WTC11 (cell line): ENCODE data around the gene DISP3. TPM values are rescaled to one million over a fixed set of nuclear protein-coding genes. Genes with fewer than 3 reads are reported as not detected.

Source experiments
- ATAC-seq: fragments of 200-7000 bp; cut with Tn5 transposase; 2 replicates; pipeline ENCODE4 v1.10.0; 2021; ENCODE audit warnings: mild to moderate bottlenecking, moderate library complexity
- CTCF ChIA-PET: fragments of 300-600 bp; sonication (Branson Sonifier 250); formaldehyde crosslinking; loops from one replicate; lab custom pipeline; 2021; ENCODE audit warnings: antibody characterized with exemption; lab: Charles Lee
- POLR2A ChIA-PET: fragments of 350-600 bp; sonication (Branson Sonifier 250); formaldehyde crosslinking; loops from one replicate; lab custom pipeline; 2021; ENCODE audit warnings: antibody characterized with exemption; lab: Charles Lee
- DNase-seq: peaks from one replicate; pipeline ENCODE4 v3.0.0; 2021; ENCODE audit warnings: low spot score
- H3K27ac Mint-ChIP-seq: 2 replicates; pipeline ENCODE4 v1.8.0; 2021; ENCODE audit warnings: mixed read lengths
- H3K27me3 Mint-ChIP-seq: 2 replicates; pipeline ENCODE4 v1.8.0; 2021; ENCODE audit warnings: low read depth, mild to moderate bottlenecking, moderate library complexity, mixed read lengths
- H3K36me3 Mint-ChIP-seq: 2 replicates; pipeline ENCODE4 v1.8.0; 2021; ENCODE audit warnings: mixed read lengths
- H3K4me1 Mint-ChIP-seq: 2 replicates; pipeline ENCODE4 v1.8.0; 2022; ENCODE audit warnings: mixed read lengths
- H3K4me3 Mint-ChIP-seq: 2 replicates; pipeline ENCODE4 v1.8.0; 2021; ENCODE audit warnings: mild to moderate bottlenecking, moderate library complexity, mixed read lengths
- H3K9me3 Mint-ChIP-seq: 2 replicates; pipeline ENCODE4 v1.8.0; 2021; ENCODE audit warnings: mixed read lengths
- ATF2 ChIP-seq: sonication (generic); formaldehyde crosslinking; IDR thresholded peaks from 2 replicates; pipeline ENCODE4 v1.8.1; 2022; ENCODE audit warnings: low read depth, missing genetic modification reagents, borderline replicate concordance
- CBFB ChIP-seq: sonication (generic); formaldehyde crosslinking; IDR thresholded peaks from 2 replicates; pipeline ENCODE4 v1.8.1; 2022; ENCODE audit warnings: mild to moderate bottlenecking, low read depth, missing genetic modification reagents
- ELF4 ChIP-seq: sonication (generic); formaldehyde crosslinking; IDR thresholded peaks from 2 replicates; pipeline ENCODE4 v1.8.1; 2022; ENCODE audit warnings: low read depth, mild to moderate bottlenecking, moderate library complexity, missing genetic modification reagents
- ESRRA ChIP-seq: sonication (generic); formaldehyde crosslinking; IDR thresholded peaks from 2 replicates; pipeline ENCODE4 v1.8.1; 2022; ENCODE audit warnings: mild to moderate bottlenecking, missing genetic modification reagents, borderline replicate concordance
- GRHL2 ChIP-seq: fragments of 250-450 bp; sonication (Bioruptor Pico); IDR thresholded peaks from 2 replicates; pipeline ENCODE4 v1.8.0; 2022; ENCODE audit warnings: mild to moderate bottlenecking, moderate library complexity; ENCODE audit not compliant: insufficient replicate concordance, severe bottlenecking
- HMGA2 ChIP-seq: fragments of 250-450 bp; sonication (Bioruptor Pico); IDR thresholded peaks from 2 replicates; pipeline ENCODE4 v1.4.0; 2021; ENCODE audit warnings: mild to moderate bottlenecking, moderate library complexity
- IRF2 ChIP-seq: sonication (generic); formaldehyde crosslinking; IDR thresholded peaks from 2 replicates; pipeline ENCODE4 v1.8.0; 2022; ENCODE audit warnings: low read depth, missing genetic modification reagents, borderline replicate concordance
- NR3C1 ChIP-seq: sonication (generic); formaldehyde crosslinking; conservative IDR thresholded peaks from 2 replicates; pipeline ENCODE4 v1.8.1; 2023; ENCODE audit warnings: low read depth, mild to moderate bottlenecking, missing genetic modification reagents
- PRRX2 ChIP-seq: fragments of 250-450 bp; sonication (Bioruptor Pico); IDR thresholded peaks from 2 replicates; pipeline ENCODE4 v1.8.0; 2021; ENCODE audit warnings: mild to moderate bottlenecking
- SMAD4 ChIP-seq: sonication (generic); formaldehyde crosslinking; IDR thresholded peaks from 2 replicates; pipeline ENCODE4 v1.8.0; 2022; ENCODE audit warnings: mild to moderate bottlenecking, missing genetic modification reagents
- TEAD1 ChIP-seq: sonication (generic); formaldehyde crosslinking; IDR thresholded peaks from 2 replicates; pipeline ENCODE4 v1.8.0; 2022; ENCODE audit warnings: mild to moderate bottlenecking, missing genetic modification reagents
- ZMAT4 ChIP-seq: fragments of 250-450 bp; sonication (Bioruptor Pico); IDR thresholded peaks from 2 replicates; pipeline ENCODE4 v1.9.0; 2021; ENCODE audit warnings: mild to moderate bottlenecking
- ZNF317 ChIP-seq: sonication (generic); formaldehyde crosslinking; IDR thresholded peaks from 2 replicates; pipeline ENCODE4 v1.8.1; 2023; ENCODE audit warnings: low read depth, mild to moderate bottlenecking, moderate library complexity, missing genetic modification reagents, borderline replicate concordance
- ZNF396 ChIP-seq: fragments of 250-450 bp; sonication (Bioruptor Pico); IDR thresholded peaks from 2 replicates; pipeline ENCODE4 v1.8.0; 2021; ENCODE audit warnings: mild to moderate bottlenecking, moderate library complexity, borderline replicate concordance
- ZNF532 ChIP-seq: fragments of 250-450 bp; sonication (Bioruptor Pico); IDR thresholded peaks from 2 replicates; pipeline ENCODE4 v1.9.0; 2021; ENCODE audit warnings: mild to moderate bottlenecking, borderline replicate concordance
- total RNA-seq: library from RNA; stranded (reverse); gene quantifications from 3 replicates; pipeline ENCODE4 v1.2.3, GENCODE V29; 2021
- TF ChIP-seq, protein P1 (sequence below): sonication (generic); formaldehyde crosslinking; IDR thresholded peaks from 2 replicates; pipeline ENCODE4 v1.8.0; 2023; ENCODE audit warnings: missing genetic modification reagents
- TF ChIP-seq, protein P2 (sequence below): sonication (generic); formaldehyde crosslinking; IDR thresholded peaks from 2 replicates; pipeline ENCODE4 v1.8.1; 2022; ENCODE audit warnings: mild to moderate bottlenecking, moderate library complexity, missing genetic modification reagents
- TF ChIP-seq, protein P3 (sequence below): sonication (generic); formaldehyde crosslinking; IDR thresholded peaks from 2 replicates; pipeline ENCODE4 v1.8.1; 2023; ENCODE audit warnings: mild to moderate bottlenecking, missing genetic modification reagents, moderate library complexity
- TF ChIP-seq, protein P4 (sequence below): sonication (generic); formaldehyde crosslinking; IDR thresholded peaks from 2 replicates; pipeline ENCODE4 v1.8.0; 2022; ENCODE audit warnings: mild to moderate bottlenecking, missing genetic modification reagents

DISP3 gene
- total RNA-seq, 1 experiment from 2014 or later = 6.0 TPM

- Mint-ChIP-seq H3K27ac (no peak overlapping the region), H3K27me3 (no peaks in the 10 kb centered on the region), H3K4me3 (no peak overlapping the region), H3K9me3 (no peaks in the 10 kb centered on the region), H3K36me3 (no peaks in the 10 kb centered on the region), H3K4me1 (peaks cover 16% of the 10 kb centered on the region)
- ATAC-seq (no peak), DNase-seq (no peak)
- TF ChIP-seq ZMAT4 (CRISPR knock-in tag) (no peak), TEAD1 (CRISPR knock-in tag) (no peak), ELF4 (CRISPR knock-in tag) (no peak), GRHL2 (CRISPR knock-in tag) (no peak), IRF2 (no peak), SMAD4 (CRISPR knock-in tag) (no peak), PRRX2 (CRISPR knock-in tag) (no peak), ATF2 (CRISPR knock-in tag) (no peak), ZNF396 (no peak), ZNF532 (CRISPR knock-in tag) (no peak), HMGA2 (CRISPR knock-in tag) (no peak), ESRRA (CRISPR knock-in tag) (no peak), ZNF317 (CRISPR knock-in tag) (no peak), CBFB (CRISPR knock-in tag) (no peak), NR3C1 (CRISPR knock-in tag) (no peak)
- TF ChIP-seq, protein P1, sequence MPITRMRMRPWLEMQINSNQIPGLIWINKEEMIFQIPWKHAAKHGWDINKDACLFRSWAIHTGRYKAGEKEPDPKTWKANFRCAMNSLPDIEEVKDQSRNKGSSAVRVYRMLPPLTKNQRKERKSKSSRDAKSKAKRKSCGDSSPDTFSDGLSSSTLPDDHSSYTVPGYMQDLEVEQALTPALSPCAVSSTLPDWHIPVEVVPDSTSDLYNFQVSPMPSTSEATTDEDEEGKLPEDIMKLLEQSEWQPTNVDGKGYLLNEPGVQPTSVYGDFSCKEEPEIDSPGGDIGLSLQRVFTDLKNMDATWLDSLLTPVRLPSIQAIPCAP (CRISPR knock-in tag) = no peak
- TF ChIP-seq, protein P2, sequence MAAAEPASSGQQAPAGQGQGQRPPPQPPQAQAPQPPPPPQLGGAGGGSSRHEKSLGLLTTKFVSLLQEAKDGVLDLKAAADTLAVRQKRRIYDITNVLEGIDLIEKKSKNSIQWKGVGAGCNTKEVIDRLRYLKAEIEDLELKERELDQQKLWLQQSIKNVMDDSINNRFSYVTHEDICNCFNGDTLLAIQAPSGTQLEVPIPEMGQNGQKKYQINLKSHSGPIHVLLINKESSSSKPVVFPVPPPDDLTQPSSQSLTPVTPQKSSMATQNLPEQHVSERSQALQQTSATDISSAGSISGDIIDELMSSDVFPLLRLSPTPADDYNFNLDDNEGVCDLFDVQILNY (CRISPR knock-in tag) = no peak
- TF ChIP-seq, protein P3, sequence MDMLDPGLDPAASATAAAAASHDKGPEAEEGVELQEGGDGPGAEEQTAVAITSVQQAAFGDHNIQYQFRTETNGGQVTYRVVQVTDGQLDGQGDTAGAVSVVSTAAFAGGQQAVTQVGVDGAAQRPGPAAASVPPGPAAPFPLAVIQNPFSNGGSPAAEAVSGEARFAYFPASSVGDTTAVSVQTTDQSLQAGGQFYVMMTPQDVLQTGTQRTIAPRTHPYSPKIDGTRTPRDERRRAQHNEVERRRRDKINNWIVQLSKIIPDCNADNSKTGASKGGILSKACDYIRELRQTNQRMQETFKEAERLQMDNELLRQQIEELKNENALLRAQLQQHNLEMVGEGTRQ = no peak
- TF ChIP-seq, protein P4, sequence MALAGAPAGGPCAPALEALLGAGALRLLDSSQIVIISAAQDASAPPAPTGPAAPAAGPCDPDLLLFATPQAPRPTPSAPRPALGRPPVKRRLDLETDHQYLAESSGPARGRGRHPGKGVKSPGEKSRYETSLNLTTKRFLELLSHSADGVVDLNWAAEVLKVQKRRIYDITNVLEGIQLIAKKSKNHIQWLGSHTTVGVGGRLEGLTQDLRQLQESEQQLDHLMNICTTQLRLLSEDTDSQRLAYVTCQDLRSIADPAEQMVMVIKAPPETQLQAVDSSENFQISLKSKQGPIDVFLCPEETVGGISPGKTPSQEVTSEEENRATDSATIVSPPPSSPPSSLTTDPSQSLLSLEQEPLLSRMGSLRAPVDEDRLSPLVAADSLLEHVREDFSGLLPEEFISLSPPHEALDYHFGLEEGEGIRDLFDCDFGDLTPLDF (CRISPR knock-in tag) = no peak
- CTCF ChIA-PET = no interaction called here
- POLR2A ChIA-PET = no interaction called here
Measured at GRCh38 chr1:11534846-11535245, 55.9 kb downstream of the DISP3 start.
